ENCODE results near the gene TJP2.

TJP2 gene

DNA sequence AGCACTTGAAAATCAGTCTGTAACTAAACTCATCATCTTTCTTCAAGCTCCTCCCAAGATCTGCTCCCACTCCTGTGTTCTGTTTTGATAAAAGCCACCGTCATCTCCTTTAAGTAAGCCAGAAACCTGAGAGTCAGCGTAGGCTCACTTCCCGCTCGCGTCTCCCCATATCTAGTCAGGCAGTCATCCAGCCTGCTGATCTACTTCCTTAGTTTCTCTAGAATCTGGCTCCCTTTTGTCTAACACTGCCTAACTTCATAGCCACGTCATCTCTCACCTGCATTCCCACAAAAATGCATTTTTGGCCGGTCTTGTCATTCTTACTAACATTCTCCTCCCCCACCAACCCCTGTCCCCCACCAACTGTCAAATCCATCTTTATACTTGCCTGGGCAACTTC, 3.0 kb upstream of the TJP2 start:
- peaks cover 12 to 51% (median 14%) of the 10 kb centered on the region in 10 experiments; a peak in 17 of 20 replicates for H3K4me1 ChIP-seq
- no peak overlapping the region for H3K27ac ChIP-seq
- H4K20me1 ChIP-seq, result peaks cover 0 to 36% (median 11%) of the 10 kb centered on the region in 11 experiments; a peak in 13 of 22 replicates
- H3K4me2 ChIP-seq, result peak overlapping the region in 1 of 11 experiments; percentile 14; a peak in 1 of 22 replicates
- H3K9ac ChIP-seq, result no peak overlapping the region
- no peak overlapping the region for H3K4me3 ChIP-seq
- H3K9me3 ChIP-seq (replicated peaks in 1 of 11), result no peaks in the 10 kb centered on the region
- peaks cover 41 to 55% (median 48%) of the 10 kb centered on the region in 11 experiments for H3K27me3 ChIP-seq
- no peak for TF ChIP-seq Cebpa-rat (IDR thresholded peaks at IDR 0.05)
- H3K36me3 ChIP-seq, result no peaks in the 10 kb centered on the region

DNA sequence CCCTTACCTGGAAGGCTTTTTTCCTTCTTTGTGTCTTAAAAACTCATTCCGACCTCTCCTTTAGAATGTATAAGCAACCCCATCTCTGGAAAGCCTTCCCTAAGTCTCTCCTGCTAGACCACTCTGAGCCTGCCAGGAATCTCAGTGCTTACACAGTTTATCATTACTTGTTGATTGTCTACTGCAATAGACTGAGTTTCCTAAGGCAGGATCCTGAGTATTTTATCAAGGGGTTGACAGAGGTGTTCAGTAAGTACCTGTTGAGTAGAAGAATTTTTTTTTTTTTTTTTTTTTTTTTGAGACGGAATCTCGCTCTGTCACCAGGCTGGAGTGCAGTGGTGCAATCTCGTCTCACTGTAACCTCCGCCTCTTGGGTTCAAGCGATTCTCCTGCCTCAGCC, 2.6 kb upstream of the TJP2 start:
- Histone ChIP-seq H3K9ac (no peak overlapping the region), H3K9me3 (replicated peaks in 1 of 11) (no peaks in the 10 kb centered on the region), H3K27ac (no peak overlapping the region), H3K27me3 (peaks cover 43 to 59% (median 53%) of the 10 kb centered on the region in 11 experiments), H4K20me1 (peaks cover 0 to 41% (median 11%) of the 10 kb centered on the region in 11 experiments; a peak in 13 of 22 replicates), H3K4me3 (no peak overlapping the region), H3K4me2 (peak overlapping the region in 1 of 11 experiments; percentile 14; a peak in 1 of 22 replicates), H3K4me1 (peaks cover 12 to 51% (median 14%) of the 10 kb centered on the region in 10 experiments; a peak in 17 of 20 replicates), H3K36me3 (no peaks in the 10 kb centered on the region)
- TF ChIP-seq Cebpa-rat (IDR thresholded peaks at IDR 0.05), result no peak

GRCh38 chr9:69172895-69173294, 1.2 kb upstream of the TJP2 start:
- peaks cover 0 to 42% (median 11%) of the 10 kb centered on the region in 11 experiments; a peak in 13 of 22 replicates for H4K20me1 ChIP-seq
- H3K9me3 ChIP-seq (replicated peaks in 1 of 11), result no peaks in the 10 kb centered on the region
- H3K4me3 ChIP-seq, result no peak overlapping the region; a peak in 1 of 20 replicates
- H3K9ac ChIP-seq, result no peak overlapping the region
- peak overlapping the region in 6 of 11 experiments; percentile 75 to 95 (median 86); a peak in 4 of 22 replicates for H3K4me2 ChIP-seq
- H3K36me3 ChIP-seq, result no peaks in the 10 kb centered on the region
- peaks cover 43 to 64% (median 53%) of the 10 kb centered on the region in 11 experiments for H3K27me3 ChIP-seq
- H3K4me1 ChIP-seq, result peaks cover 12 to 51% (median 14%) of the 10 kb centered on the region in 10 experiments; a peak in 17 of 20 replicates
- no peak for TF ChIP-seq Cebpa-rat (IDR thresholded peaks at IDR 0.05)
- H3K27ac ChIP-seq, result no peak overlapping the region

DNA sequence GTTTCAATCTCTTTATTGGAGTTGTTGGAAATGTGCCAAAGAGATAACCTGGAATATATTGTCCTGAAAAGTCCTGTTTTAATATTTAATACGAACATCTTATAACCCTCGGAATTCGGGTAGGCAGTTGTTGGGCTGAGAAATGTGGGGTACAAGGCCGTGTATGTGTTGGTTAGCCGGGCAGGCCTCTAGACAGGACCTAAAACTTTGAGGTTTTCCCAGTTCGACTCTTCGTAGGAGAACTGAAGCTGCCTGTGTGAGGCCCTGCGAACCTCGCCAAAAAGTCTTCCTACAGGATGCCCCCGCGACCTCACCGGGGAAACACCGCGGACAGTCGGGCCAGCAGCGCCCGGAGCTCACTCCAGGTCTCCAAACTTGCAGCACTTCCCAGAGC, 583 bp upstream of the TJP2 start:
- peaks cover 0 to 42% (median 11%) of the 10 kb centered on the region in 11 experiments; a peak in 13 of 22 replicates for H4K20me1 ChIP-seq
- peak overlapping the region; percentile 75 to 97 (median 87) for H3K4me2 ChIP-seq
- H3K27me3 ChIP-seq, result peaks cover 43 to 64% (median 53%) of the 10 kb centered on the region in 11 experiments
- no peaks in the 10 kb centered on the region for H3K9me3 ChIP-seq (replicated peaks in 1 of 11)
- H3K4me1 ChIP-seq, result peaks cover 12 to 51% (median 15%) of the 10 kb centered on the region in 10 experiments; a peak in 18 of 20 replicates
- no peaks in the 10 kb centered on the region for H3K36me3 ChIP-seq
- peak overlapping the region; percentile 48 to 75 (median 62) for H3K4me3 ChIP-seq
- no peak for TF ChIP-seq Cebpa-rat (IDR thresholded peaks at IDR 0.05)
- peak overlapping the region in 3 of 11 experiments; percentile 28 to 40 (median 30); a peak in 2 of 22 replicates for H3K27ac ChIP-seq
- peak overlapping the region in 10 of 11 experiments; percentile 28 to 68 (median 51); a peak in 14 of 22 replicates for H3K9ac ChIP-seq

DNA sequence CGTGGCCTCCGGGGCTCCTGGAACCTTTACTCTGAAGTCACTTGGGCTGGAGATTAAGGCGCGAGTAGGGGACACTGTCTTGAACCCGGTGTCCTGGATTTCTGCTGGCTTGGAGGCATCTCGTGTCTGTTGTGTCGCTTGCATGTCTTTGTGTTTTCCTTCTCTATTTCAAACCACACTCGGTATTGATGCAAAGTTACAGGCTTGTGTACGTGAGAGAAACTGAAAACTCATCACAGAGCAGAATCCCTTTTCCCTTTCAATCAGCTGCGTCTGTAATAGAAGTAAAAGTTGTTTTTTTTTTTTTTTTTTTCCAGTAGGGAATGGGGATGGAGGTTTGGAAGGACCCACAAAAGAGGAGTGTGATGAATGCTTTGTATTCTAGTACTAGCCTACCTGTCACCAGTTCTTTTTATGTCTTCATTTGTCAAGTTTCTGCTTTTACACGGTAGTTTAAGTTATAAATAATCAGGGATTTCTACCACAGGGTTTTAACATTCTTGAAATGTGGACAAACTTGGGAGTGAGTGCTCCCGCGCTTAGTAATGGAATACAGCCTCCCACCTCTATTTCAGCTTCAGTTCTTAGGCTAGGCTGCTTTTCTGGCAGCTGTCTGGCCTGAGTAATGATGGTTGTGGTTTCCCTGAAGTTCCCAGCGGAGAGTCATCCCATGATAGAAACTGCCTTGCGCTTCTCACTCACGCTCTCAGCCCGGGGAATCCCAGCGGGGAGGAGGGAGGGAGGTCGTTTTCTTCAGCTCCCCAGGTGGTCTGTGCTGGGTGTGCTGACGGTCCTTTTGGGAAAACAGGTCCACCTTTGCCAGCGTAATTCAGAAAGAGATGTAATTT, 763 bp downstream of the TJP2 start:
- Histone ChIP-seq H3K4me3 (peak overlapping the region; percentile 48 to 75 (median 62)), H3K9me3 (replicated peaks in 1 of 11) (no peaks in the 10 kb centered on the region), H3K9ac (peak overlapping the region in 4 of 11 experiments; percentile 28 to 54 (median 41); a peak in 5 of 22 replicates), H4K20me1 (peaks cover 0 to 42% (median 11%) of the 10 kb centered on the region in 11 experiments; a peak in 13 of 22 replicates), H3K36me3 (no peaks in the 10 kb centered on the region), H3K4me1 (peaks cover 12 to 38% (median 17%) of the 10 kb centered on the region in 10 experiments; a peak in 18 of 20 replicates), H3K27ac (peak overlapping the region in 1 of 11 experiments; percentile 30; a peak in 1 of 22 replicates), H3K4me2 (peak overlapping the region; percentile 75 to 97 (median 87)), H3K27me3 (peaks cover 43 to 64% (median 53%) of the 10 kb centered on the region in 11 experiments)
- no peak for TF ChIP-seq Cebpa-rat (IDR thresholded peaks at IDR 0.05)

GRCh38 chr9:69175486-69175885, 1.4 kb downstream of the TJP2 start:
- Histone ChIP-seq H3K9me3 (replicated peaks in 1 of 11) (no peaks in the 10 kb centered on the region), H3K36me3 (no peaks in the 10 kb centered on the region), H3K27me3 (peaks cover 43 to 64% (median 53%) of the 10 kb centered on the region in 11 experiments), H3K9ac (no peak overlapping the region), H3K4me1 (peaks cover 12 to 41% (median 17%) of the 10 kb centered on the region in 10 experiments; a peak in 18 of 20 replicates), H4K20me1 (peaks cover 0 to 42% (median 11%) of the 10 kb centered on the region in 11 experiments; a peak in 13 of 22 replicates), H3K4me2 (peak overlapping the region in 4 of 11 experiments; percentile 1 to 97 (median 92); a peak in 7 of 22 replicates), H3K4me3 (peak overlapping the region in 1 of 10 experiments; percentile 64; a peak in 1 of 20 replicates), H3K27ac (no peak overlapping the region)
- TF ChIP-seq Cebpa-rat (IDR thresholded peaks at IDR 0.05), result no peak

DNA sequence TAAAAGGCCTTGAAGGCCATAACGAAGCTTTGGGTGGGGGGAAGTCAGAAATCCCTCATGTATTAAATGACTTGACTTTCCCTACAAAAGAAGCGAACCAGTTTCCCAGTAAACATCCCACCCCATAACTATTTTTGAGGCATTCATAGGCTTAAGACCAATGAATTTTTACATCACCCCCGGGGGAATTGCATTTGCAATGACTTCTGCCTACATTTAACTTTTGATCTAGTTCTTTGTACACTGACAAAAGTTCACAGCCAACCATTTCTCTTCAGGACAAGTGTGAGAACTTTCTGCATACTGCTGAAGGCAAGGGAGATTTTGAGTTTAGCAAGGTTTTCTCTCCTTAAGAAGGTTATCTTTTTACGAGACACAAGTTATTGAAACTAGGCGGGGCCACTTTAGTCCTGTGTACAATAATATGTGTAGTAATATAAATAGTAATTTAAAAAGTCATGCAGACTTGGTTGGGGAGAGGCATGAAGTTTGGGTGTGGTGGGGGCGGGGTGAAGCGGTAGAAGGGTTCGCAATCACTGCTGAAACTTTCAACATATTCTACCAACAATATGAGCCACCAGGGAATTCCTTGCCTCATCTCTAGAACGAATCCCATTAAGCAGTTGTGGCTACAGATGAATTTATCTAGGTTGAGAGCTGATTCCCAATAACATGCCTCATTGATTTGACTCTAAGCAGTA, 2.5 kb downstream of the TJP2 start:
- Histone ChIP-seq H3K4me3 (no peak overlapping the region), H3K9me3 (replicated peaks in 1 of 11) (no peaks in the 10 kb centered on the region), H3K27me3 (peaks cover 43 to 54% (median 49%) of the 10 kb centered on the region in 11 experiments), H3K36me3 (no peaks in the 10 kb centered on the region), H4K20me1 (peaks cover 0 to 42% (median 11%) of the 10 kb centered on the region in 11 experiments; a peak in 13 of 22 replicates), H3K9ac (no peak overlapping the region), H3K4me1 (peaks cover 14 to 45% (median 21%) of the 10 kb centered on the region in 10 experiments), H3K4me2 (no peak overlapping the region), H3K27ac (no peak overlapping the region)
- TF ChIP-seq Cebpa-rat (IDR thresholded peaks at IDR 0.05), result no peak

DNA sequence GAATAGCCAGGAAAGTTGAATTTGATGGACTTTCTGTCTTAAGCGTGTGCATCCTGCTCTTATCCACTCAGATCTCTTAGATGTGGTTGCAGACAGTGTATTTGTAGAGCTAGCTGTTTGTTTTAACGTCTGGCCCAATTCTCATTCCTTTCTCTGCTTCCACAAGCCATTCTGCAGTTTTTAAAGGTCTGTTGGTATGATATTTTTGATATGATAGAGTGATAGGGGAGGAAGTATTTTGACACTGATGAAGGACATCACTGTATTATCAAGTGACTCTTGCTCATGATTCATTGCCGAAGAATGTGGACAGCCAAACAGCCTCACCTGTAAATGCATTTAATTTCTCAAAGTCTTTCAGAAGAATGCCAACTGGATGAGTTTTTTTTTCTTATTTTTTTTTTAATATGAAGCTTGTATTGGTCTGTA, 4.5 kb downstream of the TJP2 start:
- Histone ChIP-seq H4K20me1 (peaks cover 0 to 31% (median 11%) of the 10 kb centered on the region in 11 experiments; a peak in 13 of 22 replicates), H3K27me3 (peaks cover 26 to 34% (median 29%) of the 10 kb centered on the region in 11 experiments), H3K4me3 (no peak overlapping the region), H3K4me1 (peaks cover 16 to 44% (median 23%) of the 10 kb centered on the region in 10 experiments), H3K9ac (no peak overlapping the region), H3K27ac (no peak overlapping the region), H3K36me3 (no peaks in the 10 kb centered on the region), H3K4me2 (peak overlapping the region in 3 of 11 experiments; percentile 0 to 25 (median 19); a peak in 2 of 22 replicates), H3K9me3 (replicated peaks in 1 of 11) (no peaks in the 10 kb centered on the region)
- TF ChIP-seq Cebpa-rat (IDR thresholded peaks at IDR 0.05), result no peak
